GM19025 (cell line): ENCODE data around the gene GNA15.

Experiments
- ATAC-seq: cut with Tn5 transposase; IDR thresholded peaks from one replicate; pipeline ENCODE4 v1.9.1; 2021; ENCODE audit warnings: mild to moderate bottlenecking, low read depth, moderate library complexity; ENCODE audit not compliant: unreplicated experiment

Gene GNA15

GRCh38 chr19:3120611-3121276 is 15.1 kb upstream of the GNA15 start:
- no peak for ATAC-seq

- no peak for ATAC-seq
Observed at GRCh38 chr19:3121396-3121795, 14.4 kb upstream of the GNA15 start.

DNA sequence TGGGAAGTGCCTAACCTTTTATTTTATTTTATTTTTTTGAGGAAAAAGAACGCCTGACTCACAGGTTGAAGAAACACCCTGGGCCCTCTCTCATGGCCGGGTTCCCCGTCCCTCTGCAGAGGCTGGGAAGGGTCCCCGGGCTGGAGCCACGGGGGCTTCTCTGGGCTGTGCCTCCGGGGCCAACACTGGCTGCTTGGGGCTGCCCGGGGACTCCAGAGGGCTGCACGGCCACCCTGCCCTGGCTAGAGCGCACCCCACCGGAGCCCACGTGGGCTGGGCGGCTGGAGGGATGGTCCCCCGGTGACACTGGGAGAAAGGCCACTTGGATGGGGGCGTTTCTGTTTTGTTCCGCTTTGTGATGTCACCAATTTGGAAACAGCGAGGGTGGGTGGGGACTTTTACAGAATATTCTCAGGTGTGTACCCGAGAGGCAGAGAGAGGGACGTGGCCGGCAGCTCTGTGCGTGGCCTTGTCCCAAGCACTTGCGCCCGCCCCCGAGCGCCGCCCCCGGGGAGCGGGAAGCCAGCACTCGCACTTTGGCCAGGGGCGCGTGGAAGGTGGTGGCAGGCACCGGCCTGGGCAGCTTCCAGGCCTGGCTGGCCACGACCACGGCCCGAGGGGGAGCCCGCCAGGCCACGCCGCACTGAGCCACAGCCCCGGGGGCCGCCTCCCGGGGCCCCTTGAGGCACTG is 13.9 kb upstream of the GNA15 start:
- ATAC-seq, result no peak

DNA sequence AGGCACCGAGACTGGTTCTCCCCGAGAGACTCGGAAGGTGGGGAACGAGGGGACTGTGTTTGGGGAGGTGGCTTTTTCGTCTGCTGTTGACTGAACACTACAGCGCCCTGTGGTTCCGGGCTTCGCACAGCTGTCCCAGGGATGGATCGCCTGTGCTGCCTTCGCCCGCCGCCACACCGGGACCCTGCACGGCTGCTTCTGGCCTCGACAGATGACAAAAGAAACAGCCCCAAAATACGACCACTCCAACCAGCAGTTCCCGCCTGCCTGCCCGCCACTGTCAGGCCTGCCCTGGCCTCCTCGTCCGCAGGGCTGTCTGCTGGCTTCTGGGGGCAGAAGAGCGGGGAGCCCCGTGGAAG is 13.3 kb upstream of the GNA15 start:
- no peak for ATAC-seq

GRCh38 chr19:3123088-3123721 is 12.6 kb upstream of the GNA15 start:
- ATAC-seq, result no peak

DNA sequence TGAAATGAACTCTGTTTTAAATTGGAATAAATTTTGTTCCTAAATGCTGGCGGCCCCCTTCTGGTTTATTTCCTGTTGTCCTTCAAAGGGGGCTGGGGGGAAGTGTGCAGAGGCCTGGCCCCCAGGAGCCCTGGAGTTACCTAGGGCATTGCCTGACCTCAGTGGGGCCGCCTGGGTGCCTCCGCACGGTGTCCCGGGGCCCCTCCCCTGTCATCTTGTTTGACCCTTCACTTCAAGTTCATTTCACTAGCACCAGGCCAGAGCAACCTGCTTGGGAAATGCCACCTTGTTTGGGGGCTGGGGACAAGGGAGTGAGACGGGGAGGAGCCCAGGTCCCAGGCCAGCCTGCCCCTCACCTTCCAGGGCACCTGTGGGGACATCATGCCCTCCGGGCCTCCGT is 11.9 kb upstream of the GNA15 start:
- ATAC-seq, result no peak

- ATAC-seq, result no peak
Observed at GRCh38 chr19:3124630-3125029, 11.2 kb upstream of the GNA15 start.

DNA sequence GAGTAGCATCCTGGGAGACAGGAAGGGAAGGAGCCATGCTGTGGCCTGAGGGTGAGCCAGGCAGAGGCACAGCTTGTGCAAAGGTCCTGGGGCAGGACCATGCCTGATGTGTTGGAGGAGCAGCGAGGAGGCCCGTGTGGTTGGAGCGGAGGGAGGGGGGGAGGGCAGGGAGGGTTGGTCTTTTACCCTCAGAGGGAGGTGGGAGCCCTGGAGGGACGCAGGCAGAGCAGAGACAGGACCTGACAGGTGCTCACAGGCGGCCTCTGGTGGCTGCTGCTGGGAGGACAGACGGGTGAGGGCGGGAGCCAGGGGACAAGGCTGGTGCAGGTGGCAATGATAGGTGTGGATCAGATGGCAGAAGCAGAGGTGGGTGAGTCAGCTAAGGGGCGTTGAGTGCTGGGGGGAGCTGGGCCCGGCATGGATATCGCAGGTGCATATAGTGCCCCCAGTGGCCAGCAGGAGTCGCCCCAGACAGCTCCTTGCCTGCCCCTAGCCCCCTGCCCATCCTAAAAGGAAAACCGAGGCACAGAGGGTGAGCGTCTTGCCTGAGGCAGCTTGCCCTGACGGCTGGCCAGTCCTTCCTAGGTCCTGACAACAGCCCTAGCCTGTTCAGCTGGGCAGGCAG is 9.8 kb upstream of the GNA15 start:
- no peak for ATAC-seq

DNA sequence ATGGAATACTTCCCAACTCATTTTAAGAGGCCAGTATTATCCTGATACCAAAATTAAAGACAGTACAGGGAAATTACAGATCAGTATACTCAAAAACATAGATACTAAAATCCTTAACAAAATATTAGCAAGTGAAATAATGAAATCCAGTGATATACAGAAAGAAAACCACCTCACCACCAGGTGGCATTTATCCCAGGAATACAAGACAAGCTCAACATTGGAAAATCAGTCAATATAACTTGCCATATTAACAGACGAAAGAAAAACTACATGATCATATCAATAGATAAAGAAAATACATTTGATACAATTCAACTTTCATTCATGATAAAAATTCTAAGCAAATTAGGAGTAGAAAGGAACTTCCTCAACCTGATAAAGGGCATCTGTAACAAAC is 6.7 kb upstream of the GNA15 start:
- no peak for ATAC-seq

GRCh38 chr19:3131168-3131567 is 4.7 kb upstream of the GNA15 start:
- ATAC-seq, result no peak

- peak; percentile 59 for ATAC-seq
Observed at GRCh38 chr19:3132971-3133792, 2.7 kb upstream of the GNA15 start.

DNA sequence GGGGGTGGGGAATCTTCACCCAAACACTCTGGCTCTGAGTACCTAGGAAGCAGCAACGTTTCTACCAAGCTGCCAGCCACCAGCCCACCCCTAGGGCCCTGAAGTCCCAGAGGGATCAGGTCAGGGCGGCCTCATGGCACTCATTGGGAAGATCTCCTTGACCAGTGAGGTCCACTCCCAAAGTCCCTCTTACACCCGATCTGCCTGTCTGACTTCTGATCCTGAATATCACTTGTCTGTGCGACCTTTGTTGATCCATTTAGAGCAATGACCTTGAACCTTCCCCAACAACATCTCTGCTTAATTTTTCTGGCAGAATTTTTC is 2.1 kb upstream of the GNA15 start:
- no peak for ATAC-seq

DNA sequence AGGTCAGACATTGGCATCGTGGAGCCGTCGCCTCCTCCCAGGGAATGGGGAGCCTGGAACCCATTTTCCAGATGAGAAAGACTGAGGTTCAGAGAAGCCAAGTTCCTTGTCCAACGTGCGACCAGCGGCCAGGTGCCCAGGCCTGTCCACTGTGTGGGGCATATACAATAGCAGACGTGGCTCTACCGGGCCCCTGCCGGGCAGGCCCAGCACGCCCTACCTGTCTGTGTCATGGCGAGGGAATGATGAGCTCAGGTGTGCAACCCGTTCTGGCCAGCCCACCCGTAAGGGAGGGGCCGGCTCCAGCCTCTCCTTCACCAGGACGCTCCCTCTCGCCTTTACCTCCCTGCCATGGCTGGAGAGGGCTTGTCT is 837 bp downstream of the GNA15 start:
- no peak for ATAC-seq

- ATAC-seq, result no peak
Observed at GRCh38 chr19:3137119-3137518, 1.3 kb downstream of the GNA15 start.

- ATAC-seq, result no peak
Observed at GRCh38 chr19:3138268-3138667, 2.4 kb downstream of the GNA15 start.

DNA sequence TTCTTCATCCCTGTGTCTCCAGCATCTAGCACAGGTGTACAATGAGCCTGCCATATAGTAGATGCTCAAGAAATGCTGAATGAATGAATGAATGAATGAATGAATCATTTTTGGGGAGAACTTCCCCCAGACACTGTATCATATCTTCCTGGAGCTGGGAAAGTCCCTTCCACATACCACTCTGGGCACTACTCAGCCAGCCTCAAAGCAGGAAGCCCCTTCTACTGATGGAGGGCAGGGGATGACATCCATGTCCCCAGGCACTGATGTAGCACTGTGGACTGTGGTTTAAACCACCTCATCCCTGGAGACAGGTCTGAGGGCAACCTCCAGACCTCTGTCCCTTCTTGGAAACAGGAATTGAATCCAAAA is 4.8 kb downstream of the GNA15 start:
- ATAC-seq, result no peak

DNA sequence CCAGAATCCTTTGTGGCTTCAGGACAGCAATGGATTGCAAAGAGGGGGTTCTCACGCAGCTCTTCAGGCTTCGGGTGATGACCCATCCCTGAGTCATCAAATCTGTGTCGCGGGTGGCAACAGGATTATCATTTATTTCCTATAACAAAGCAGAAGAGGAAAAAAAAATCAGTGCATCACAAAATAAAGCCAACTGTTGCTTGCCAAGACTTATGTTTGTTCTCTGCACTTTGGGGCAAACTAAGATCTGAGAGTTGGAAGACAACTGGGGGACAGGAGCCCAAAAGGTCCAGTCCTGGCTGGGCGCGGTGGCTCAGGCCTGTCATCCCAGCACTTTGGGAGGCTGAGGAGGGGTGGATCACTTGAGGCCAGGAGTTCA is 6.4 kb downstream of the GNA15 start:
- ATAC-seq, result no peak

- ATAC-seq, result no peak
Observed at GRCh38 chr19:3142781-3143337, 7.0 kb downstream of the GNA15 start.

GRCh38 chr19:3145909-3146676 is 10.3 kb downstream of the GNA15 start:
- ATAC-seq, result no peak

GRCh38 chr19:3146677-3147100 is 10.9 kb downstream of the GNA15 start:
- ATAC-seq, result no peak
